ENCODE results near the gene ARHGAP15. TPM values are rescaled to one million over a fixed set of nuclear protein-coding genes. Genes with fewer than 3 reads are reported as not detected.
"Not testable (repeated sequence)": the region's sequence is repeated elsewhere in the genome, so short reads cannot be mapped to it uniquely, and the experiment has no call there.

ARHGAP15 gene
- polyA plus RNA-seq, 2 of the 4 experiments (the other 2 are of a cell fraction) = 0.34 TPM; not detected in 1

DNA sequence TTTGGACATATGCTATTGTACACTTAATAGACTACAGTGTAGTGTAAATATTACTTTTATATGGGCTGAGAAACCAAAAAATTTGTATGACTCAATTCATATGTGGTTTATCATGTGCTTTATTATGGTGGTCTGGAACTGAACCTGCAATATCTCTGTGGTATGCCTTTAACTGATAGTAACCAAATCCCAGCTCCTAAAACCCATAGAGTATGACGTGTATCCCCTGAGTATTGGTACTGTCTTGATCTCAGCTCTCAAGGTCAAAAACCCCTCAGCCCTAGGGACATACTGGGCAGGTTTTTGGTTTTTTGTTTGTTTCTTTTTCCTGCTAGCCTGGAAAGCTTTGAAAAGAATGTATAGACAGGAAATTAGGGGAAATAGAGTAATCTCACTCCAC, 42.2 kb upstream of the ARHGAP15 start (continued):
- TF ChIP-seq, protein P1, sequence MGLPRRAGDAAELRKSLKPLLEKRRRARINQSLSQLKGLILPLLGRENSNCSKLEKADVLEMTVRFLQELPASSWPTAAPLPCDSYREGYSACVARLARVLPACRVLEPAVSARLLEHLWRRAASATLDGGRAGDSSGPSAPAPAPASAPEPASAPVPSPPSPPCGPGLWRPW (IDR thresholded peaks at IDR 0.05) = no peak
- TF ChIP-seq HOXB5 (CRISPR knock-in tag; IDR thresholded peaks at IDR 0.05) = no peak

DNA sequence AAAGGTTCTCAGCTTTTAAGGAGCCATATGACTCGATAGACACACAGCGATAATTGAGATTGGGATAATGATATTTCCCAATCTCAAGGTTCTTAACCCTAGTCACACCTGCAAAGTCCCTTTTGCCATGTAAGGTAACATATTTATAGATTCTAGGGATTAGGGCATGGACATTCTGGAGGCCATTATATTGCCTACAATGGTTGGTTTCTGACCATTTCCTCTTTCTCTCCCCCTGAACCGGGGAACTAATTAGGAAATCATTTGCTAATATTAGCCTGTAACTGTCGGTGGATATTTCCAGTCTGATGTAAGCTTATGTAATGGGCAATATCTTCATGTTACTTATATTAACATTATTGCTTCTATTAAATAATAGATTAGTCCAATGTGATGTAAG, 40.8 kb upstream of the ARHGAP15 start:
- no peak for FAIRE-seq
- POLR2A ChIA-PET = no interaction called here
- no peaks in the 10 kb centered on the region for H3K9me3 ChIP-seq
- no peak overlapping the region for H3K27ac ChIP-seq
- H3K4me2 ChIP-seq = no peak overlapping the region
- TF ChIP-seq, protein P1 (IDR thresholded peaks at IDR 0.05) = no peak
- TF ChIP-seq CHD4 (IDR thresholded peaks at IDR 0.05; ENCODE audit: borderline replicate concordance) = no peak
- H3K4me1 ChIP-seq = no peaks in the 10 kb centered on the region
- 41% methylated on average over 4 of the region's 4 CpGs for WGBS (ENCODE audit: missing lambda C conversion rate)
- no peak for ATAC-seq
- CTCF ChIA-PET = no interaction called here
- no peak overlapping the region for H3K4me3 ChIP-seq
- DNase-seq (ENCODE audit: low read depth in 1 of 2, low spot score in 1 of 2) = no peak

DNA sequence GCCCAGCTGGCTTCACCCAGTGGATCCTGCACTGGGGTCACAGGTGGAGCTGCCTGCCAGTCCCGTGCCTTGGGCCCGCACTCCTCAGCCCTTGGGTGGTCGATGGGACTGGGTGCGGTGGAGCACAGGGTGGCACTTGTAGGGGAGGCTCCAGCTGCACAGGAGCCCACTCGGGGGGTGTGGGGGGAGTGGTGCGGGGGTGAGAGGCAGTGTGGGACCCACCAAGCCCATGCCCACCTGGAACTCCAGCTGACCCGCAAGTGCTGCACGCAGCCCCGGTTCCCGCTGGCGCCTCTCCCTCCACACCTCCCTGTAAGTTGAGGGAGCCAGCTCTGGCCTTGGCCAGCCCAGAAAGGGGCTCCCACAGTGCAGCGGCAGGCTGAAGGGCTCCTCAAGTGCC, 39.7 kb upstream of the ARHGAP15 start:
- CTCF ChIA-PET; H3K9me3 ChIP-seq; FAIRE-seq; H3K4me1 ChIP-seq; H3K4me2 ChIP-seq; POLR2A ChIA-PET; H3K27ac ChIP-seq; H3K4me3 ChIP-seq; ATAC-seq; DNase-seq (ENCODE audit: low read depth in 1 of 2, low spot score in 1 of 2): not testable (repeated sequence)
- WGBS (ENCODE audit: missing lambda C conversion rate) = 84% methylated on average over 7 of the region's 12 CpGs

DNA sequence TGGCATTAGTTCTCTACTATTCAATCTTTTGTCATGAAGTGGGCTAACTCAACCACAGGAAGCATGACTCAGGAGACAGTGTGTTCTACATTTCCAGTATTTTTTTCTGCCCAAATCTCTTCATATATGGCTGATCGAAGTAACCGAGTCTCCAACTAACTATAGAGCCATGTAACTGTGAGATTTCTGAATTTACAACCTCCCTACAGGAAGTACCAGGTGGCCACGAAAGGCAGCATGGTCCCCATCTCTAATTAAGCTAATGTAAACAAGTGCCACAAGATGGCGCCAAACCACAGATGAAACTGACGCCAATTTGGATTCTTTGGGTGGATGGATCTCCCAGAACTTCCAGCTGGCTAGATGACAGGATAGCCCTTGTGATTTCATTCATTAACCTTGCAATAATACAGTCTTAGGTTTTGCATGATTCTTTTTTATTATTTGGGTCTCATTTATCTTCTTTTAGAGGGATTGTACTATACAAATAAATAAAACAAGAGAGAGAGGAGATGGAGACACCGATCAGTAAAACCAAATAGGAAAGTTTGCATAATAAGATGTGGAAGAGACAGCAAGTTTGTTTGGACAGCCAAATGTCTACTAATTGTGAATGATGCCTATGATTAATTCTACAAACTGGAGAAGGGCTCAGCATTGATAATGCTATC, 18.3 kb upstream of the ARHGAP15 start:
- H3K9me3 ChIP-seq = no peaks in the 10 kb centered on the region
- DNase-seq (ENCODE audit: low read depth in 1 of 2, low spot score in 1 of 2) = peak; percentile 13 to 66
- WGBS (ENCODE audit: missing lambda C conversion rate) = 17% methylated on average over 6 of the region's 6 CpGs
- H3K4me1 ChIP-seq = no peaks in the 10 kb centered on the region
- no peak overlapping the region for H3K4me3 ChIP-seq
- H3K27ac ChIP-seq = no peak overlapping the region
- ATAC-seq = peak; percentile 74 to 92
- ChIA-PET POLR2A (interaction anchor here (0.6 kb wide), 1 partner anchor 176 kb away, joined by 3 read pairs; no protein-coding TSS in a partner anchor), CTCF (interaction anchor here (0.6 to 2.1 kb wide), 18 partner anchors 8 to 1147 kb away, joined by 3 to 11 read pairs (median 4); no protein-coding TSS in a partner anchor)
- FAIRE-seq = no peak
- TF ChIP-seq, protein P2, sequence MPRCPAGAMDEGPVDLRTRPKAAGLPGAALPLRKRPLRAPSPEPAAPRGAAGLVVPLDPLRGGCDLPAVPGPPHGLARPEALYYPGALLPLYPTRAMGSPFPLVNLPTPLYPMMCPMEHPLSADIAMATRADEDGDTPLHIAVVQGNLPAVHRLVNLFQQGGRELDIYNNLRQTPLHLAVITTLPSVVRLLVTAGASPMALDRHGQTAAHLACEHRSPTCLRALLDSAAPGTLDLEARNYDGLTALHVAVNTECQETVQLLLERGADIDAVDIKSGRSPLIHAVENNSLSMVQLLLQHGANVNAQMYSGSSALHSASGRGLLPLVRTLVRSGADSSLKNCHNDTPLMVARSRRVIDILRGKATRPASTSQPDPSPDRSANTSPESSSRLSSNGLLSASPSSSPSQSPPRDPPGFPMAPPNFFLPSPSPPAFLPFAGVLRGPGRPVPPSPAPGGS (IDR thresholded peaks at IDR 0.05) = no peak
- TF ChIP-seq RAD21 (conservative IDR thresholded peaks at IDR 0.05 in 1 of 2, IDR thresholded peaks at IDR 0.05 in 1 of 2) = peak; percentile 71 to 80
- TF ChIP-seq, protein P3, sequence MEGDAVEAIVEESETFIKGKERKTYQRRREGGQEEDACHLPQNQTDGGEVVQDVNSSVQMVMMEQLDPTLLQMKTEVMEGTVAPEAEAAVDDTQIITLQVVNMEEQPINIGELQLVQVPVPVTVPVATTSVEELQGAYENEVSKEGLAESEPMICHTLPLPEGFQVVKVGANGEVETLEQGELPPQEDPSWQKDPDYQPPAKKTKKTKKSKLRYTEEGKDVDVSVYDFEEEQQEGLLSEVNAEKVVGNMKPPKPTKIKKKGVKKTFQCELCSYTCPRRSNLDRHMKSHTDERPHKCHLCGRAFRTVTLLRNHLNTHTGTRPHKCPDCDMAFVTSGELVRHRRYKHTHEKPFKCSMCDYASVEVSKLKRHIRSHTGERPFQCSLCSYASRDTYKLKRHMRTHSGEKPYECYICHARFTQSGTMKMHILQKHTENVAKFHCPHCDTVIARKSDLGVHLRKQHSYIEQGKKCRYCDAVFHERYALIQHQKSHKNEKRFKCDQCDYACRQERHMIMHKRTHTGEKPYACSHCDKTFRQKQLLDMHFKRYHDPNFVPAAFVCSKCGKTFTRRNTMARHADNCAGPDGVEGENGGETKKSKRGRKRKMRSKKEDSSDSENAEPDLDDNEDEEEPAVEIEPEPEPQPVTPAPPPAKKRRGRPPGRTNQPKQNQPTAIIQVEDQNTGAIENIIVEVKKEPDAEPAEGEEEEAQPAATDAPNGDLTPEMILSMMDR (IDR thresholded peaks at IDR 0.05) = peak; percentile 80
- no peak for TF ChIP-seq MAFK (IDR thresholded peaks at IDR 0.05; ENCODE audit: partially characterized antibody)
- TF ChIP-seq SMC3 (IDR thresholded peaks at IDR 0.05) = peak; percentile 57; the same call in 2 of the 3 replicates
- H3K4me2 ChIP-seq = no peak overlapping the region

DNA sequence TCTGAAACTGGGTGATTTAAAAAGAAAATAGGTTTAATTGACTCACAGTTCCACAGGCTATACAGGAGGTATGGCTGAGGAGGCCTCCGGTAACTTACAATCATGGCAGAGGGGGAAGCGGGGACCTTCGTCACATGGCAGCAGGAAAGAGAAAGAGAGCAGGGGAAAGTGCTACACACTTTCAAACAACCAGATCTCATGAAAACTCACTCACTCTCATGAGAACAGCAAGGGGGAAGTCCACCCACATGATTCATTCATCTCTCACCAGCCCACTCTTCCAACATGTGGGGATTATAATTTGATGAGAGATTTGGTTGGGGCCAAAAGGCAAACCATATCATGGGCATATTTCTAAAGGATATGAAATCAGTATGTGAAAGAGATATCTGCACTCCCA, 12.0 kb upstream of the ARHGAP15 start:
- ChIA-PET POLR2A (no interaction called here), CTCF (no interaction called here)
- H3K9me3 ChIP-seq = no peaks in the 10 kb centered on the region
- FAIRE-seq = no peak
- 25% methylated on average over 3 of the region's 3 CpGs for WGBS (ENCODE audit: missing lambda C conversion rate)
- no peak overlapping the region for H3K4me2 ChIP-seq
- no peak for ATAC-seq
- TF ChIP-seq RFX5 (IDR thresholded peaks at IDR 0.05) (no peak), TP53 (CRISPR knock-in tag; IDR thresholded peaks at IDR 0.05) (no peak), HOXB13 (CRISPR knock-in tag; IDR thresholded peaks at IDR 0.05; ENCODE audit: low read depth) (no peak), RAD21 (conservative IDR thresholded peaks at IDR 0.05 in 1 of 2, IDR thresholded peaks at IDR 0.05 in 1 of 2) (no peak), FOSB (CRISPR knock-in tag; IDR thresholded peaks at IDR 0.05) (no peak), EHF (CRISPR knock-in tag; IDR thresholded peaks at IDR 0.05) (no peak), FOSL2 (IDR thresholded peaks at IDR 0.05) (no peak), FOSL2 (CRISPR knock-in tag; IDR thresholded peaks at IDR 0.05) (no peak)
- TF ChIP-seq, protein P4, sequence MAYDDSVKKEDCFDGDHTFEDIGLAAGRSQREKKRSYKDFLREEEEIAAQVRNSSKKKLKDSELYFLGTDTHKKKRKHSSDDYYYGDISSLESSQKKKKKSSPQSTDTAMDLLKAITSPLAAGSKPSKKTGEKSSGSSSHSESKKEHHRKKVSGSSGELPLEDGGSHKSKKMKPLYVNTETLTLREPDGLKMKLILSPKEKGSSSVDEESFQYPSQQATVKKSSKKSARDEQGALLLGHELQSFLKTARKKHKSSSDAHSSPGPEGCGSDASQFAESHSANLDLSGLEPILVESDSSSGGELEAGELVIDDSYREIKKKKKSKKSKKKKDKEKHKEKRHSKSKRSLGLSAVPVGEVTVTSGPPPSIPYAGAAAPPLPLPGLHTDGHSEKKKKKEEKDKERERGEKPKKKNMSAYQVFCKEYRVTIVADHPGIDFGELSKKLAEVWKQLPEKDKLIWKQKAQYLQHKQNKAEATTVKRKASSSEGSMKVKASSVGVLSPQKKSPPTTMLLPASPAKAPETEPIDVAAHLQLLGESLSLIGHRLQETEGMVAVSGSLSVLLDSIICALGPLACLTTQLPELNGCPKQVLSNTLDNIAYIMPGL (CRISPR knock-in tag; IDR thresholded peaks at IDR 0.05; ENCODE audit: borderline replicate concordance) = no peak
- no peak overlapping the region for H3K27ac ChIP-seq
- DNase-seq (ENCODE audit: low read depth in 1 of 2, low spot score in 1 of 2) = no peak
- no peaks in the 10 kb centered on the region for H3K4me1 ChIP-seq
- no peak overlapping the region for H3K4me3 ChIP-seq

Data from A549 (cell line).